GM12892 (cell line): ENCODE data around the gene RAB20.

Experiments used
- POLR2AphosphoS5 ChIP-seq: IDR thresholded peaks from 2 replicates; pipeline ENCODE4 v1.6.1; 2011; ENCODE audit warnings: low read depth, low read length, control low read depth
- TAF1 ChIP-seq: IDR thresholded peaks from 2 replicates; pipeline ENCODE4 v1.6.1; 2011; ENCODE audit warnings: low read depth, mild to moderate bottlenecking, control low read depth, low read length, borderline replicate concordance

DNA sequence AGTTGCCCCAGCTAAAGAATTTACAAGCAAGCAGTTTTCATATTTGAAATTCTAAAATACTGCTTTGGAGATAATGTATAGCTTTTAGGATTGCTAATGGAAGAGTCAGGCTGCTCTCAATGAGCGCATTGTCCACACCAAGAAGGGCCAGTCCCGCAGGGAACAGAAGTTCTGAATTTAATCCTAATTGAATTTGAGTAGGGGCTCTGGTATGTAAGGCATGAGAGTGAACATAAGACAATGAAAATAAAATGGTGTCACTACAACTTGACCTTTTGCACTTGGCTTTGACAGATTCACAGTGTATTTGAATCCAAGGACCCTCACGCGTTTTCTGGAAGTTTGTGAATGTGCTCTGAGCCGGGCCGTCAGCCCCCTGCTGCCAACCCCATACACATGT, 32.6 kb downstream of the RAB20 start:
- no peak for TF ChIP-seq POLR2AphosphoS5
- TF ChIP-seq TAF1, result no peak
